GM19351 (cell line): ENCODE measurements around the gene YKT6.

Source experiments
- ATAC-seq: cut with Tn5 transposase; IDR thresholded peaks from one replicate; pipeline ENCODE4 v1.9.1; 2021; ENCODE audit warnings: mild to moderate bottlenecking, moderate library complexity; ENCODE audit not compliant: unreplicated experiment

The YKT6 gene

GRCh38 chr7:44200699-44201461 lies at the start of gene YKT6:
TSS of gene YKT6 (plus strand) at chr7:44200978. CDS start at chr7:44201136, 158 bp downstream.
- ATAC-seq, result peak; percentile 98

- ATAC-seq, result no peak
These were observed 48.8 kb upstream of the YKT6 start for GRCh38 chr7:44151956-44152355.

- no peak for ATAC-seq
These were observed 47.5 kb upstream of the YKT6 start for GRCh38 chr7:44152971-44153947.

- no peak for ATAC-seq
These were observed 46.8 kb upstream of the YKT6 start for GRCh38 chr7:44153948-44154335.

GRCh38 chr7:44154703-44155102 lies 46.1 kb upstream of the YKT6 start:
- ATAC-seq, result no peak

- ATAC-seq, result no peak
These were observed 45.3 kb upstream of the YKT6 start for GRCh38 chr7:44155191-44156185.

GRCh38 chr7:44156453-44157010 lies 44.2 kb upstream of the YKT6 start:
- no peak for ATAC-seq

- ATAC-seq, result no peak
These were observed 43.4 kb upstream of the YKT6 start for GRCh38 chr7:44157116-44158080.

- no peak for ATAC-seq
These were observed 42.5 kb upstream of the YKT6 start for GRCh38 chr7:44158096-44158872.

- no peak for ATAC-seq
These were observed 41.7 kb upstream of the YKT6 start for GRCh38 chr7:44158873-44159631.

GRCh38 chr7:44159824-44160630 lies 40.8 kb upstream of the YKT6 start:
- no peak for ATAC-seq

GRCh38 chr7:44161371-44161770 lies 39.4 kb upstream of the YKT6 start:
- ATAC-seq, result no peak

GRCh38 chr7:44162179-44162578 lies 38.6 kb upstream of the YKT6 start:
- ATAC-seq, result no peak

GRCh38 chr7:44162785-44163395 lies 37.9 kb upstream of the YKT6 start:
- ATAC-seq, result no peak

GRCh38 chr7:44163591-44163990 lies 37.2 kb upstream of the YKT6 start:
- no peak for ATAC-seq

GRCh38 chr7:44167920-44168319 lies 32.9 kb upstream of the YKT6 start:
- ATAC-seq, result no peak
